SU-DHL-6 (cell line): ENCODE results near the gene SLC24A3.

ENCODE experiments used
- EZH2phosphoT487 ChIP-seq: fragments of 200-600 bp; sonication (generic), shearing (Covaris generic); conservative IDR thresholded peaks from 2 replicates; pipeline ENCODE4 v1.6.1; 2018; ENCODE audit warnings: mild to moderate bottlenecking, antibody characterized with exemption, low read length, moderate library complexity, mixed read lengths
- TF ChIP-seq, protein P1 (sequence below): fragments of 200-600 bp; sonication (generic); IDR thresholded peaks from one replicate; pipeline ENCODE4 v1.5.1; 2017; ENCODE audit warnings: antibody characterized with exemption, mild to moderate bottlenecking, low read length, moderate library complexity; ENCODE audit not compliant: insufficient read depth, poor library complexity, severe bottlenecking

DNA sequence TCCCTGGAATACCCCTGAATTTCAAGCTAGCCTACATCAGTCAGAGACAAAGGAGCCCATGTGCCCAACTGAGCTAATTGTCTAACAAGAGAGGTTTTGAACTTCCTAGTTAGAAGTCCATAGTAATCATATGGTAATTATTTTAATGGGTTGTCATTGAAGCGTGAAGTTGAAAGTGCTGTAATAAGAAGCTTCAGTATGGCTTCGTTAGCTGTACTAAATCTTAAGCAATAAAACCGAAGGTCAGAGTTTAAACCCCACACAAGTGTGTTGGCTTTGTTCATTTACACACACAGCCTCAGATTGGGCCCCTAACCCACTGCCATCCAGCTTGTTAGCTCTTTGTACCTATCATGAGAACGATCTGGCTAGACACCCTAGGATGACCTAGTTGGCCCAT, 350.0 kb downstream of the SLC24A3 start:
- TF ChIP-seq, protein P1, sequence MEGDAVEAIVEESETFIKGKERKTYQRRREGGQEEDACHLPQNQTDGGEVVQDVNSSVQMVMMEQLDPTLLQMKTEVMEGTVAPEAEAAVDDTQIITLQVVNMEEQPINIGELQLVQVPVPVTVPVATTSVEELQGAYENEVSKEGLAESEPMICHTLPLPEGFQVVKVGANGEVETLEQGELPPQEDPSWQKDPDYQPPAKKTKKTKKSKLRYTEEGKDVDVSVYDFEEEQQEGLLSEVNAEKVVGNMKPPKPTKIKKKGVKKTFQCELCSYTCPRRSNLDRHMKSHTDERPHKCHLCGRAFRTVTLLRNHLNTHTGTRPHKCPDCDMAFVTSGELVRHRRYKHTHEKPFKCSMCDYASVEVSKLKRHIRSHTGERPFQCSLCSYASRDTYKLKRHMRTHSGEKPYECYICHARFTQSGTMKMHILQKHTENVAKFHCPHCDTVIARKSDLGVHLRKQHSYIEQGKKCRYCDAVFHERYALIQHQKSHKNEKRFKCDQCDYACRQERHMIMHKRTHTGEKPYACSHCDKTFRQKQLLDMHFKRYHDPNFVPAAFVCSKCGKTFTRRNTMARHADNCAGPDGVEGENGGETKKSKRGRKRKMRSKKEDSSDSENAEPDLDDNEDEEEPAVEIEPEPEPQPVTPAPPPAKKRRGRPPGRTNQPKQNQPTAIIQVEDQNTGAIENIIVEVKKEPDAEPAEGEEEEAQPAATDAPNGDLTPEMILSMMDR, result no peak
- no peak for TF ChIP-seq EZH2phosphoT487
